ENCODE results near the gene FSIP1.

- TF ChIP-seq, protein P1, sequence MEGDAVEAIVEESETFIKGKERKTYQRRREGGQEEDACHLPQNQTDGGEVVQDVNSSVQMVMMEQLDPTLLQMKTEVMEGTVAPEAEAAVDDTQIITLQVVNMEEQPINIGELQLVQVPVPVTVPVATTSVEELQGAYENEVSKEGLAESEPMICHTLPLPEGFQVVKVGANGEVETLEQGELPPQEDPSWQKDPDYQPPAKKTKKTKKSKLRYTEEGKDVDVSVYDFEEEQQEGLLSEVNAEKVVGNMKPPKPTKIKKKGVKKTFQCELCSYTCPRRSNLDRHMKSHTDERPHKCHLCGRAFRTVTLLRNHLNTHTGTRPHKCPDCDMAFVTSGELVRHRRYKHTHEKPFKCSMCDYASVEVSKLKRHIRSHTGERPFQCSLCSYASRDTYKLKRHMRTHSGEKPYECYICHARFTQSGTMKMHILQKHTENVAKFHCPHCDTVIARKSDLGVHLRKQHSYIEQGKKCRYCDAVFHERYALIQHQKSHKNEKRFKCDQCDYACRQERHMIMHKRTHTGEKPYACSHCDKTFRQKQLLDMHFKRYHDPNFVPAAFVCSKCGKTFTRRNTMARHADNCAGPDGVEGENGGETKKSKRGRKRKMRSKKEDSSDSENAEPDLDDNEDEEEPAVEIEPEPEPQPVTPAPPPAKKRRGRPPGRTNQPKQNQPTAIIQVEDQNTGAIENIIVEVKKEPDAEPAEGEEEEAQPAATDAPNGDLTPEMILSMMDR (IDR thresholded peaks at IDR 0.05; ENCODE audit: low read length): no peak
- TF ChIP-seq EZH2 (IDR thresholded peaks at IDR 0.05; ENCODE audit: borderline replicate concordance, low read length): no peak
Observed at GRCh38 chr15:39591896-39592315, 190.7 kb downstream of the FSIP1 start.
